Esophagus mucosa (tissue), 1 donor: Measurements from ENCODE around the gene MAOA. TPM values are rescaled to one million over a fixed set of nuclear protein-coding genes. Genes with fewer than 3 reads are reported as not detected.
"Not testable (repeated sequence)": the region's sequence is repeated elsewhere in the genome, so short reads cannot be mapped to it uniquely, and the experiment has no call there.

ENCODE experiments used
- ATAC-seq: fragments of 200-7000 bp; cut with Tn5 transposase; one replicate; pipeline ENCODE4 v1.9.1; 2020
- total RNA-seq: library from RNA; stranded (reverse); gene quantifications from one replicate; pipeline ENCODE4 v1.2.4, GENCODE V29; 2023
- donor health status: DM: yes; HTN: yes; CAD: no.

The MAOA gene
- 88.9 TPM for total RNA-seq

DNA sequence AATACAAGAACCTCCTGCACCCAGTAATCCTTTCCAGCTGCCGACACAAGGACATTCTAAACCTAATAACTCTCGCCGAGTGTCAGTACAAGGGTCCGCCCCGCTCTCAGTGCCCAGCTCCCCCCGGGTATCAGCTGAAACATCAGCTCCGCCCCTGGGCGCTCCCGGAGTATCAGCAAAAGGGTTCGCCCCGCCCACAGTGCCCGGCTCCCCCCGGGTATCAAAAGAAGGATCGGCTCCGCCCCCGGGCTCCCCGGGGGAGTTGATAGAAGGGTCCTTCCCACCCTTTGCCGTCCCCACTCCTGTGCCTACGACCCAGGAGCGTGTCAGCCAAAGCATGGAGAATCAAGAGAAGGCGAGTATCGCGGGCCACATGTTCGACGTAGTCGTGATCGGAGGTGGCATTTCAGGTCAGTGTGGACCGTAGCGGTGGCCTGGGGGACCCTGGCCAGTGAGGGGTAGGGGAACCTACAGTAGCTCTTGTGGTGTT, at the start of gene MAOA:
MAOA (plus strand) TSS at position 295 of the 490 bp plus-strand sequence; CDS start at position 338, 43 bp downstream.
- ATAC-seq: peak; percentile 60

DNA sequence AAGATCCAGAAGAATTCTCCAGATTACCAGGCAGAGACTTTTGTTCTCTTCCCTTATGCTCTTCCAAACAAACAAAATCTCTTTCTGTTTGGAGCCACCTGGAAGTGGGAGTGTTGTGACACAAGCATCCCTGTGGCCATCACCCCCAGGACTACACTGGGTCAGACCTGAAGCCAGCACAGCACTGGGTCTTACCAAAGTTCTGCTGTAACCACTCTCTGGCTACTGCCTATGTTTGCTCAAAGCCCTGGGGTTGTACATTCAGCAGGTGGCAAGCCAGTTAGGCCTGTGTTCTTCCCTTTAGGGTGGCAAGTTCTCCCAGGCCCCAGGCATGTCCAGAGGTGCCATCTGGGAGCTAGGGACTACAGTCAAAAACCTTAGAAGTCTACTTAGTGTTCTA, 43.7 kb upstream of the MAOA start:
- no peak for ATAC-seq

DNA sequence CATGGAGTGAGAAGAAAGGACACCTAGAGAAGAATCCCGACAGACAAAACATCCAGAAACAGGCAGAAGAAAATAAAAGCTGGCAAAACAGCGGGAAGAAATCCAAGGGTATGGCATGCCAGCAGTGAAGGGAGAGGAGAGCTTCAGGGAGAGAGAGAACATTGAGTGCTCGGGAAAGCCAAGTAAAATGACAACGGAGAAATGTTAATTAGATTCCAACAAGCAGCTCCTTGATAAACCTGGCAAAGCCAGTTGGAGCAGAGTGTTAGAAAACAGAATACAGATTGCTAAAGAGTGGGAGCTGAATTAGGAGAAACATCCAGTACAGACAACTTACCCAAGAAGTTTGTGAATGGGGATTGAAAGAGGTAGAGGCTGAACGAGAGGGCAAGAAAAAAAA, 40.4 kb upstream of the MAOA start:
- ATAC-seq: no peak

DNA sequence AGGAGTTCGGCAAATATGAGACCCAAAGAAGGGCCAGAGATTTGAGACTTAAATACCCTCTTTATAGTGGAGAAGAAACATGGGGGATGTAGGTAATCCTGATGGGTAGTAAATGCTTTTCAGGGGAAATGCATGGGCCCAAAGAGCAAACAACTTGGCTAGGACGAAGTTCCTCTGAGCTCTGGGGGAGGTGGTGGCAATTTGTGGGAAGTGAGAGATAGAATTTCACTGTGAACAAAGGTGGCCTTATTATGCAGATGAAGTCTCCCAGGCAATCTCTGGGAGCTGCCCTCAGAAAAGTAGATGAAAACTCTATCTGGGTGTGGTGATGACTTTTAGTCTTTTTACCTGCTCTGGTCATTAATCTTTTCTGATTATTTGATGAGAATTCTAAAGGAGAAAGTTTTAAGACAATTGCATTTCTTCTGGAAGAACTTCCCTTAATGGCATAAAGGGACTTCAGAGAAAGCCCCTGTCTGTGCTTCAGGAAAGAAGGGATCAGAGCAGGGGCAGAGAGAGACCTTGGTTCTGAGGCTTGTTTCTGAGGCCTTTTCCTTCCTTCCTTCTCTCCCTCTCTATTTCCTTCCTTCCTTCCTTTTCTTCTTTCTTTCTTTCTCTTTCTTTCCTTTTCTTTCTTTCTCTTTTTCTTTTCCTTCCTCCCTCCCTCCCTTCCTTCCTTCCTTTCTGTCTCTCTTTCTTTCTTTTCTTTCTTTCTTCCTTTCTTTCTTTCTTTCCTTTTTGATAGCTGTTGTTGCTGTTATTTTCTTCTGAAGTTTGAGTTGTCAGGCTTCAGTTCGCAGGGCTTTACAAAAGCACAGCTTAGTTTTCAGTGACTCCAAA, 37.5 kb upstream of the MAOA start:
- ATAC-seq: no peak

DNA sequence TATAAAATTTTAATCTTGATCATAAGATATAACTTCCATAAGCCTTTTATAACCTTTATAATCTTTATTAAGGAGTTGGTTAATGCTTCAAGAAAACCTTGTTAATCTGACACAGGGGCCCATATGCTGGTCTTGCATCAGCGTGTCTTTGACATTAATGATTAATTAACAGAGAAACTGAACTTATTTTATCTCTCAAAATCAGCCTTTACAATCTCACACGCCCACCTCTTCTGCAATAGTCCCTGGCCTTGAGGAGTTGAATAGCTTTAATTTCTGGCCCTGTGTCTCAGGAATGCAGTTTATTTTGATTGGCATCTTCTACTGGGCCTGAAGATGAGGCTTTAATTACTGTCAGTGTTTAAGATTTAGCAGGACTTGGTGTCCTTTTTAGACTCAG, 36.2 kb upstream of the MAOA start:
- not testable (repeated sequence) for ATAC-seq

DNA sequence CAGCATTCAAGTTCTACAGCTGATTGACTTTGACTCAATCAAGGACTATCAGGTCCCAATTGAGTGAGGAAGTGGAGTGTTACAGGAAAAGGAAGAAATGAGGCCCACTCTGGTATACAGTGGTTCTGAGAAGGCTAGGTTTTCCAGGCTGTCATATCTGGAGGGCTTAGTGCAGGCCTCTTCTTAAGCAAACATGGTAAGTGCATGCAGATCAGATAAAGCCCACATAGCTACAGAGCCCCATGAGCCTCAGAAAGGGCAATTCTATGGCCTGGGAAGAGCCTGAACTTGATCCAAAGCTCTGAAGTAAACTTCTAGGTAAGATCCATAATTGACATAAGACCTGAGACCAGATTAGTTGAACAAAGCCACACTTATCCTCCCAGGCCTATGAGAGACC, 29.0 kb upstream of the MAOA start:
- ATAC-seq: no peak

DNA sequence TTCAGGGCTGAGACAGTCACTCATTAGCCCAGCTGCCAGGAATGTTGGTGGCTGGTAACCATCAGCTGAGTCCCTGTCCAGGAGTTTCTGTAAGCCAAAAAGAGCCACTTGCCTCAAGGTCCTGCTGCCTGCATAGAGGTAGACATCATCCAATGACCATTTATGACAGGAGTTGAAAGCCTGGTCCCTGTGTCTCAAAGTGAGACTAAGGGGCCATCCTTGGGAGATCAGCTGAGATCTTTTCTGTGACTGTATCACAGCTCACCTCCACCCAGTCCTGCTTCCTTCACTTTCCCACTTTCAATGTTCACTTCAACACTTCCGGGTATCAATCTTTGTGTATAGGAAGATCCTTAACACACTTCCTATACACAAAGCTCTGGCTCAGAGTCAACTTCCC, 28.4 kb upstream of the MAOA start:
- no peak for ATAC-seq

DNA sequence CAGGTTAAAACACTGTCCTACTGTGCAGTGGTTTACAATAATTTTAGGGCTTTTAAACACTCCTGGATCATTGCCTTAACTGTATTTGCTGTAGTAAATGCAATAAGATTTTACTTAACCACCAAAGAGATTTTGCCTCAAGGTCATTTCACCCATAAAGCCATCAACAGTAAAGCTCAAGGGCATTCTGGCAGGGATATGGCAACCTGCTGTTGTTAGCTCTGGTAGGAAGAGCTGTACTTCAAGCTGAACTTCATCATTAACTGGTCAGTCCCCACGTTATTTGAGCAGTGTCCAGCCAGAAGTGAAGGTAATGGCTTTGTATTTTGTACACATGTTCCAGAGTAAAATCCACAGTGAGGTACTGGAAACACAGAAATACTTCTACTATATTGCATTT, 26.9 kb upstream of the MAOA start:
- ATAC-seq: no peak

DNA sequence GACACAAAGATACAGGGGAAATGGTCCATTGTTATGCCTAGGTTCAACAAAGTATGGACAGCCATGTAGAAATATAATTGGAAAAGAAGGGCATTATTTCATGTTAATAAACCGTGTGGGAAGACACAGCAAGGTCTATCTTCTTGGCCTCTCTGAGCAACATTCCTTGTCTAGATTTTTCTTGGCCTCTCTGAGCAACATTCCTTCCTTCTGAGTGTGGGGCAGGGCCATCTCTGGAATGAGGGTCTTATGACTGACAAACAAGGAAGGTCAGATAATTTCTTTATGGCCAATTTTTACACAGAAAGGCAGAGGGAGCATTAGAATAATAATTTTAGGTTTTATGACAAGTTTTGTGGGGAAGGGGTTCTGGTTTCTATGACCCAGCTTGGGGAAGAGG, 24.3 kb upstream of the MAOA start:
- no peak for ATAC-seq

DNA sequence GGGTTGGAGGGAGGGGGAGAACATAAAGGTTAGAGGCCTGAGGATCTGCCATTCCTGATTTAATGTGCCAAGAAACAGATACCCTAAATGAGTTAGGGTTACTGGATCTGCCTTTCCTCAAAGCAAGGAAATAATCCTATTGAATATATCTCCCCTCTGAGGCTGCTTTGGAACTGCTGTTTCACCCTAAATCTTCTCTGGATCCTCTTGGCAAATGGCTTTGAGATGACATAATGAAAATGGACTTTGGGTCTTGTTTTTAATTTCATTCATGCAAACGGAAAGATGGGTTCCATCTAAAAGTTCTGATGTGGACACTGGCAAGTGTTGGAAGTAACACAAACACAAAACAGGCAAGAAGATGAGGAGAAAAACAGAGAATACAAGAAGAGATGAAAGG, 23.0 kb upstream of the MAOA start:
- no peak for ATAC-seq

DNA sequence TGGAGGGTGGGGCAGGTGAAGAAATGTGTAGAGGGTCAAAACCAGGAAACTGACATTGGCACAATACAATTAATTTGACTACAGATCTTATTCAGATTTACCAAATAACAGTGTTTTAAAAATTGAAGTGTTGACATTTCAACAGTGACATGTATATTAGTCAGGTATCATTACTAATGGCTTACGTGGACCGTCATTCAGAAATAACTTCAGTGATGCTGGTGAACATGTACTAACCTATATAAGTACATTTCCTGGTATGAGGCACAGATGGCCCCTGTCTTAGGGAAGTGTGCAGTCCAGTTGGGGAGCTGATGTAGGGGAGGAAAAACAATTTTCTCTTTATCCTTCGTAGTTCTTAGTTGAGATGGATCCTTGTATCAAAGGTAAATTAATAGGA, 22.3 kb upstream of the MAOA start:
- peak; percentile 94 for ATAC-seq

DNA sequence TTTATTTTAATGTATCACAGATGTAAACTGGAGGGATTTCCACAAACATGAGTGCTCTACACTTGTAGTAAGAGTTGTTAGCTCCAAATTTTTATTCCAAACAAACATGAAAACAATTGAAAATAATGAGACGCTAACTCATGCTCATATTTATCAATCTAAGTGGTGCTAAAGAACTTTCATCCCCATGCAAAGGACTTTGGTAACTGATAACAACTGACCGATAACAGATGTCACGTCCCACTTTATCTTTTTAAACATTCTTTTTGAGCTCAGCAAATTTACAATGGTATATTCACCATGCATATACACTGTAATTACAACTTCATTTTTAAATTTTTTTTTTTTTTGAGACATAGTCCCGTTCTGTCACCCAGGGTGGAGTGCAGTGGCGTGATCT, 15.6 kb upstream of the MAOA start:
- no peak for ATAC-seq

DNA sequence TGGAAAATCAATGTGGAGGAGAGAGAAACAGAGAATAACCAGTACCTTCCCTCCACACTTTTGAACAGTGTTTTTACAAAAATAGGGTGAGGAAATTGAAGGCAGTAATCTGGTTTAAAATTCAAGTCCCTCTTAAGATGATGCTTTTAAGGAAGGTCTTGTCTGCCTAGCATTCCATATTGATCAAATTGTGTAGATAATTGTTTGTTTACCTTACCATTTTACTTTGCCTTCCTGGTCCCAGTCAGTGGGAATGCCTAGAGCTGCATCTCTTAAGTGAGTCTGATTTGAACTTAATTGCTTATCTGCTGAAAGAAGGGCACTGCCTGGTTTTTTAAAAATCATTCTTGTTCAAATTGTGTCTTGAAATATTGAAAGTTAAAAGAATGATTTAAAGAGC, 14.4 kb upstream of the MAOA start:
- no peak for ATAC-seq

DNA sequence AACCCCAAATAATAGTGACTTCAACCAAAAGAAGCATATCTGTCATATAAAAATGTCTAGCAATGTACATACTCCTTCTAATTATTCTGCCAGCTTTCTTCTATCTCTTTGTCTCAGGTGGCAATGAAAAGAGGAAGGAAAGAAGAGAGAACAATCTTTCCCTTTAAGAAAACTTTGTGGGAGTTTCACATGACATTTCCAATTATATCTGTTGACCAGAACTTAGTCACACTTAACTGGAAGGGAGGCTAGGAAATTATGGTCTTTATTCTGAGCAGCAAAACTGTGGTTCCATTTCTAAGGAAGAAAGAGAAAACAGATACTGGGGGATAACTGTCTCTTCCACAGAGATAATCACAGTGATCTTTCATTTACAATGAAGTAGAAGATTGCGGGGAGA, 12.9 kb upstream of the MAOA start:
- no peak for ATAC-seq

DNA sequence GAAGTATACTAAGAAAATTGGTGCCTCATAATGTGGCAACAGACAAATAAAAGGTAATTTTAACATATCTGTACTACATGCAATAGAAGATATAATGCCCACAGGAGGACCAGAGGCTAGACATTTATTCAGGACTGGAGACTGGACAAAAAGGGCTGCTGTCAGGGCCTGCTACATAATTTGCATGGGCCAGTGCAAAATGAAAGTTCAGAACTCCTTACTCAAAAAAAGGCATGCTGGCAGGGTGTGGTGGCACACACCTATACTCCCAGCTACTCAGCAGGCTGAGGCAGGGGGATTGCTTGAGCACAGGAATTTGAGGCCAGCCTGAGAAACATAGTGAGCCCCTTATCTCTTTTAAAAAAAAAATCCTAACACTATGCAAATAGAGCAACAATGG, 12.4 kb upstream of the MAOA start:
- ATAC-seq: no peak

DNA sequence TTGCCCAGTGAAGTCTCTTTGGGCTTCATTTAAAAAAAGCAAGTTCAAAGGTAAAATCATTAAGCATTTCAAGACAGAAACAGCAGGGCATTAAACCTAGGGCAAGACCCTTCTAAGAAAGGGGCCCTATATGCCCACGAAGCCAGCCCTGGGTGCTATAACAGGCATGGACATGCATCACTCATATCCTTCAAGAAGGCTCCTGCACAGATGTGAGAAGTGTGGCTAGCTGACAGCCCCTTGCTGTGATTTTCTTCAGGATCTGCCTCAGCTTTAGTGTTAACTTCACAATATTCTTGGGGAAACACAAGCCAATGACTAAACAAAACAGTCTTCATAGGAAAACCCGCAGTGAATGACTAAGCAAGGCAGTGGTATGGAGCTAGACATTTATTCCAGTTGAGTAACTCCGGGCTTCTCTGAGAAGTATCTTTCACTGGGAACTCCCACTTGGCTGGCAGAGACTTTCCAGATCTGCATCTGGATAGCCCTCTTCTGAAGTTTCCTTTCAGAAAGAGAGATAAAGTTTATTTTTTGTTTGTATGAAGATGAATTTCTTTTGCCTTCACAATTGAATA, 11.9 kb upstream of the MAOA start:
- ATAC-seq: peak; percentile 78

DNA sequence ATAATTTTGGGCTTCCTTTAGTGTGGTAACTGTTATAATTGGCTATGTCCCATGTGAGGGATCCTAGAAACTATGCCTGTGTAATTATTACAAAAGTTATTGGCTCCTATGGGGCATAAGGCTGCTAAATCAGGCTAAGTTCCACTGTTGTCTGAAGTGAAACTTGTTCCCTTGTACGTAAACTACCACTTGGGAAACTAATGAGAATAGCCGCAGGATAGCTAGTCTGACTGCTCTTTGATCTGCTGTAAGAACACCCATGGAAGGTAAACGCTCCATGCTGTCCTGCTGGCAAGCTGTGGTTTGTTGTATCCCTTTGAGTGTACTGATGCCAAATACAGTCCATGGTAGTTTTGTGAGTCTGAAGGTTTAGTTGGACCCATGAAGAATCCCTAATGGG, 9.3 kb upstream of the MAOA start:
- ATAC-seq: no peak

DNA sequence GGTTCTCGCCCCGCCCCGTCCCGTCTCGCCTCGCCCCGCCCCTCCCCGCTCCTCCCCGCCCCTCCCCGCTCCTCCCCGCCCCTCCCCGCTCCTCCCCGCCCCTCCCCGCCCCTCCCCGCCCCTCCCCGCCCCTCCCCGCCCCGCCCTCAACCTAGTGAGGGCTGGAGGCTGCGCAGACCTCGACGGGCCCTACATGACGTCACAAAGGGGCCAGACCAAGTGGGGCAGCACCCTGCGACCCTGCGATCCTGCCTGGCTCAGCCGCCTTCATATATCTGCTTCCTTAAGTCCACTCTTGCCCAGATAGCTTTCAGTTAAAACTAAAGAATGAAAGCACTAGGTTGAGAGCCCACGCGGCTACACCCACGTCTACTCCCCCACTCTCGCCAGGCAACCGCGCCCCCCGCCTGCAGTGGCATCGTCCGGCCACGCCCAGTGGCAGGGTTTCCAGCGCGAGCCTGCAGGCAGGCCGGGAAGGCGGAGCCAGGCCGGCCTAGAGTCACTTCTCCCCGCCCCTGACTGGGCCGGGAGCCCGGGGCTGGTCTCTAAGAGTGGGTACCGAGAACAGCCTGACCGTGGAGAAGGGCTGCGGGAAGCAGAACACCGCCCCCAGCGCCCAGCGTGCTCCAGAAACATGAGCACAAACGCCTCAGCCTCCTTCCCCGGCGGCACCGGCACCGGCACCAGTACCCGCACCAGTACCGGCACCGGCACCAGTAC, 1.5 kb upstream of the MAOA start:
- peak; percentile 98 for ATAC-seq

DNA sequence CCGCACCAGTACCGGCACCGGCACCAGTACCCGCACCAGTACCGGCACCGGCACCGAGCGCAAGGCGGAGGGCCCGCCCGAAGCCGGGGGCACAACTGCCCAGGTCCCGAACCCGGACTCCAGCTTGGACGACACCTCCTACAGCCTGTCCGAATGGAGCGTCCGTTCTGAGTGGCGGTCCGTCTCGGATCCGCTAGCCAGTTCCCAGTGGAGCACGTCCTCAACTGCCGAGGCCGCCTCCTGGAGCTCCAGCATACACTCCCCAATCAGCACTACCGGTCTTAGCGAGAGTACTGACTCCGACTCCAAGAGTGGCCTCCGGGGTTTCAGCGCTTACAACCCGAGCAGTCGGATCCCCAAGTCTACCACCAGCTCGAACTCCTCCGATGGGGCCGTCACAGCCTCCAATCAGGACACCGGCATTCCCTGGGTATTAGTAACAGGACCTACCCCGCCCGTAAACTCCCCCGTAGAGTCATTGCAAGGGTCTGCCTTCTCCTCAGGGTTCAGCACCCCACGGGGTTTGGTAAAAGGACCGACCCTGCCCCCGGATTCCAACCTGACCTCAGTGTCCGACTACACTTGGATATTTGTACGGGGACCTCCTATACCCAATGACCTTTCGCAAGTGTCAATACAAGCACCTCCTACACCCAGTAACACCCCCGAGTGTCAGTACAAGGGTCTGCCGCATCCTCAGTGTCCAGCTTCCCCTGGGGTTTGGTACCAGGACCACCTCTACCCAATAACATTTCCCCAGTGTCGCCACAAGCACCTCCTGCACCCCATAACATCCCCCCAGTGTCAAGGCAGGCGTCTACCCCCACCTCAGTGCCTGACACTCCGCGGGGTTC, 721 bp upstream of the MAOA start:
- ATAC-seq: peak; percentile 42

DNA sequence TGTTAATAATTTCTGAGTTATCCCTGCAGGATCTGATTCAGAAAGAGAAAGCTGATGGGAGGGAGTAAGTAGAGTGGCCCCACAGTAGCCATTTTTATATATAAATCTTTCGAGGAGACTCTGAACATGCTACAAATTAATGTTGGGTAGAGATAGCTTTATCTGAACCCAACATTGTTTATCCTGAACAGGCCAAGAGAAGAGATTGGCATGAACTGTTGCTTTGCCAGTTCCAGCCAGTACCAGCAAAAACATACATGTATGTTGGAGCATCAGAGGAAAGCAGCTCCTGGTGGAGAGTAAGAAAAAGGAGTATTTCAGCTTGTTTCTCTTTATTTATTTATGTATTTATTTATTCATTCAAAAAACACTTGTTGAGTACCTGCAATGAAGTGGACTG, 1.6 kb downstream of the MAOA start:
- ATAC-seq: no peak

DNA sequence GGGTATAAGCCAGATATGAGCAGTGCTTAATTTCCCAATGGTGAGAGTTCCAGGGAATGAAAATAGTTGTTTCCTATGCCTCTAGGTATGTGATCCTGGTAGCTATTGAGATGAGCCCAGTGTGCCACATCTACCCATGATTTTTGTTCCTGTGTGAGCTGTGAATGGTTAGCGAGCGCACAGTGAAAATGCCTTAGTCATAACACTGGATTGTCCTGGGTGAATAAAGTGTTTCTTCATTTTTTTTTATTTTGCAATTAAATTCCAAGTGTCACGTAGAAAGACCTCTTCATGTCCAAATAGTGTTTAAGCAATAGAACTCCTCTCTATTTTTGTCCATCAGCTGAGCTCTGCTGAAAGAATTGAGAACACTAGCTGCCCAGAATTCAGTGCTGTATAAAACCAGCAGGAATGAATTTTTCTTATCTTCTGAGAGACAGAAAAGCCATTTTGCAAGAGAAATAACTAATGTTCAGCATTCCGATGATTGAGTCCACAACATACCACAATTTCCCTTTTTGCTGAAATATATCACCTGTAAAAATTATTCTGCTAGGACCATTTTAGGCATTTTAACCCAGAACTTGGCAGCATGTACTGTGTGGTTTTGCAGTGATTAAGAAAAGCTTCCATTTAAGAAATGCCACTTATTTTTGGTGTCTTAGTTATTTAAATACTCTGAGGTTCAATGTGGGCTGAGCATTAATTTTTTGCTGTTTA, 5.6 kb downstream of the MAOA start:
- no peak for ATAC-seq

DNA sequence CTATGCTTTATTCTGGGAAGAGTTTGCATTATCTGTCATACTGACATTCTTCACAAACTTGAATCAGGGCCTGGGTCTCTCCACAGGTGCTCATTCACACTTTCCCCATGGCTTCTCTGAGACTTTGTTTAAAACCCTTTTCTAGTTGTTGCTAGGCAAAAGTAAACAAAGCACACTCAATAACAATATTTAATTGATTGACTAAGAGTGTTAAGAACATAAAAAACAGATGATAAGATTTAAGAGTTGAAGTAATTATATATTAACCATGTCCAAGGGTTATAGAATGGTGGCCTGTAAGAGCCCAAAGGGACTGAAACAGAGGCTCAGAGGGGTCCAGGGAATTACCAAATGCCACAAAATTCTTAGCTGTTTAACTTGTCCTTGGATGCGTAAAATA, 7.1 kb downstream of the MAOA start:
- no peak for ATAC-seq
